Effector memory CD8-positive, alpha-beta T cell (primary cell): ENCODE measurements around the gene LUM.

Source experiments
- ATAC-seq: fragments of 150-1000 bp; cut with Tn5 transposase; replicated peaks from 2 replicates; pipeline ENCODE4 v1.10.0; 2021; ENCODE audit warnings: mild to moderate bottlenecking, moderate library complexity
- DNase-seq, 3 experiments: peaks; one replicate each; pipeline ENCODE4 v3.0.0; 2021
- H3K27ac Mint-ChIP-seq, 2 donors: one replicate each; pipeline ENCODE4 v1.8.0; 2022; ENCODE audit warnings: mild to moderate bottlenecking in 2 of 2, mixed read lengths in 2 of 2, moderate library complexity in 2 of 2
- H3K27me3 Mint-ChIP-seq, 2 donors: one replicate each; pipeline ENCODE4 v1.8.0; 2022; ENCODE audit warnings: mixed read lengths in 2 of 2
- H3K36me3 Mint-ChIP-seq: one replicate; pipeline ENCODE4 v1.8.0; 2022; ENCODE audit warnings: mild to moderate bottlenecking, moderate library complexity, mixed read lengths; ENCODE audit not compliant: insufficient read depth
- H3K4me1 Mint-ChIP-seq, 2 donors: one replicate each; pipeline ENCODE4 v1.8.0; 2022; ENCODE audit warnings: low read depth in 2 of 2, mixed read lengths in 2 of 2
- H3K4me3 Mint-ChIP-seq, 2 donors: one replicate each; pipeline ENCODE4 v1.8.0; 2022; ENCODE audit warnings: mild to moderate bottlenecking in 2 of 2, mixed read lengths in 2 of 2, moderate library complexity in 2 of 2
- H3K9me3 Mint-ChIP-seq, 2 donors: one replicate each; pipeline ENCODE4 v1.8.0; 2022; ENCODE audit warnings: mixed read lengths in 2 of 2

Gene LUM

DNA sequence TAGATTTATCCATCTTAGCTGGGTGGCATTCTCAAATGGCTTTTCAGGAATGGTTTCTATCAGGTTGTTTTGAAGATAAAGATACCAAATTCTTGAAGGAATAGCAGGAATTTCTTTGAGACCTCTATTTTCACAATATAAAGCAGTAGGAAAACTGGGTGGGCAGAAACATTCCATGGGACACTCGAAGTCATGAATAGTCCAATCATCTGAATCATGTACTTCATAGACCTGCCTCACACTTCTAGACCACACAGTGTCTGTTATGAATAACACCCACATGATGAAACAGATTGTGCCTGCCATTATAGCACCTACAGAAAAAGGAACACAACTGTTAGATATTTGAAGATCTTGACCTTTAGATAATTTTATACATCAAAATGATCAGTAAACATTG is 55.3 kb downstream of the LUM start:
- H3K27me3 Mint-ChIP-seq: no peaks in the 10 kb centered on the region
- H3K9me3 Mint-ChIP-seq: peaks cover 0 to 2% of the 10 kb centered on the region in 2 donors
- H3K4me3 Mint-ChIP-seq: no peak overlapping the region
- ATAC-seq (no peak), DNase-seq (no peak)
- H3K4me1 Mint-ChIP-seq: no peaks in the 10 kb centered on the region
- H3K36me3 Mint-ChIP-seq: no peaks in the 10 kb centered on the region
- H3K27ac Mint-ChIP-seq: no peak overlapping the region

DNA sequence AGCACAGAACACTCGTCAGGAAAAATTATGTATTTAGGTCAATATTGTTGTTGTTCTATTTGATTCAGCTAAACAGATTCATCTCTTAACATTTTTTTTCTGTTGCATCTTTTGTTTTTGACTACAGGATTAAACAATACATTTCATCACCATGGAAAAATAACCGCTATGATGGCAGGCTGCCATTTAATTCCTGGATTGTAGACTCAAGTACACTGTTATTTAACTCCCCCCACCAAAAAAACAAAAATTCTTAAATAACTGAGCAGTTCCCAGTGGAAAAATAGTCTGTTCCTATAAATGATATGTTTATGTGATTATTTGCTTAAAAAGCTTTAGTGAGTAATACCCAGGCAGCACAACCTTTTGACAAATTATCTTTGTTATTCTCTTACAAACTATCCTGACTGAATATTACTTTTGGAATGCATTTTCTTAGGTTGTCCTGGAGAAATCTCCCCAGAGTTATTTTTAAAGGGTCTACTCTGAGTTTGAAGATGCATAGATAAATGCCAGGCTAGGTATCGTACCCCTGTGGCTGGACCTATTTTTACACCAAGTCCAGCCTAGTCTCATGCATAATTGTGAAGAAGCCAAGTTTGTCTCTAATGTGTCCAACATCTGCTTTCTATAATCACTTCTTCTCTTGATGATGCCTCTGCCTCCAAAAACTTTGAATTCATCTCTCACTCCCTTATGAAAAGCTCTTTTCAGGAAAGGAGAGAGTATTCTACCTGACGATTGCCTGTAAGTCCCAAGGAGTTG is 57.2 kb downstream of the LUM start:
- H3K27me3 Mint-ChIP-seq: no peaks in the 10 kb centered on the region
- no peaks in the 10 kb centered on the region for H3K36me3 Mint-ChIP-seq
- H3K4me1 Mint-ChIP-seq: no peaks in the 10 kb centered on the region
- no peak overlapping the region for H3K4me3 Mint-ChIP-seq
- H3K9me3 Mint-ChIP-seq: peaks cover 0 to 2% of the 10 kb centered on the region in 2 donors
- no peak for ATAC-seq
- H3K27ac Mint-ChIP-seq: no peak overlapping the region
- no peak for DNase-seq
